GM21786 (cell line): Measurements from ENCODE around the gene SLCO4A1.

Source experiments
- ATAC-seq: cut with Tn5 transposase; IDR thresholded peaks from one replicate; pipeline ENCODE4 v1.9.1; 2021; ENCODE audit not compliant: unreplicated experiment

SLCO4A1 gene

DNA sequence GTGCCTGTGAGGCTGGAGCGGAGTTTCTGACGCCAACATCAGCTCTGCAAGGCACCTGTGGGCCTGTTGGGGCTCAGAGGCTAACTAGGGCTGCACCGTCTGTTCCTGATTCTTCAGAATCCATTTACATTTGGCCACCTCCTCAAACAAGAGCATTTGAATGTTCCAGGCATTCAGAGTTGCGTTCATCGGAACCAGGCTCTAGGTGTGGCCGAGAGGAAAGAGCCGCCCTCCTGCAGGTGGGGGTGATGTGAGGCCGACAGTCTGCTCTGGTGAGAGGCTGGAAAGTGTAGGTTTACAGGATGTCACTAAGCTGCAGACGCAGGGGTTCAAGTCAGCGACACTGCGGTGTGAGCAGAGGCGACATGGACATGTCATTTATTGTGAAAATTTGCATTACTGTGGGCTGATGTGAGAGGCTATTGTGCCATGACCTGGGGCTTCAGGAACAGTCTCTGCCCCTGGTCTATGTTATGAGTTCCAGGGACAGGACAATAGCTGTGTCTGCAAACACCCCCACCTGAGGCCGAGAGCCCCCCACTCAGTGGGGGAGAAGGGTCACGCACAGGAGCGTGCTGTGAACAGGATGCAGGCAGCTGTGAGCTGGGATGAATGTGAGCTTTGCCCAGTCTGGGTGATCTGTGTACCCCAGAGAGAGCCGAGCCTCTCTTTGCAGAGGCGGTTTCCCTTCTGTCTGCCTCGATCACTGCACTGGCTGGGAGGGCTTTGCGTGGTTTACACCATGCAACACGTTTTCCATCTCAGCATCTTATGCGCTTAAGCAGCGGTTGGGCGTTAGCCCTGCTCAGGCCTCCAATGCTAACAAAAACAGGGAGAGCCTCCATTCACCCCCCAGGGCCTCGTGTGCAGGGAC, 21.1 kb downstream of the SLCO4A1 start:
- ATAC-seq, result no peak

DNA sequence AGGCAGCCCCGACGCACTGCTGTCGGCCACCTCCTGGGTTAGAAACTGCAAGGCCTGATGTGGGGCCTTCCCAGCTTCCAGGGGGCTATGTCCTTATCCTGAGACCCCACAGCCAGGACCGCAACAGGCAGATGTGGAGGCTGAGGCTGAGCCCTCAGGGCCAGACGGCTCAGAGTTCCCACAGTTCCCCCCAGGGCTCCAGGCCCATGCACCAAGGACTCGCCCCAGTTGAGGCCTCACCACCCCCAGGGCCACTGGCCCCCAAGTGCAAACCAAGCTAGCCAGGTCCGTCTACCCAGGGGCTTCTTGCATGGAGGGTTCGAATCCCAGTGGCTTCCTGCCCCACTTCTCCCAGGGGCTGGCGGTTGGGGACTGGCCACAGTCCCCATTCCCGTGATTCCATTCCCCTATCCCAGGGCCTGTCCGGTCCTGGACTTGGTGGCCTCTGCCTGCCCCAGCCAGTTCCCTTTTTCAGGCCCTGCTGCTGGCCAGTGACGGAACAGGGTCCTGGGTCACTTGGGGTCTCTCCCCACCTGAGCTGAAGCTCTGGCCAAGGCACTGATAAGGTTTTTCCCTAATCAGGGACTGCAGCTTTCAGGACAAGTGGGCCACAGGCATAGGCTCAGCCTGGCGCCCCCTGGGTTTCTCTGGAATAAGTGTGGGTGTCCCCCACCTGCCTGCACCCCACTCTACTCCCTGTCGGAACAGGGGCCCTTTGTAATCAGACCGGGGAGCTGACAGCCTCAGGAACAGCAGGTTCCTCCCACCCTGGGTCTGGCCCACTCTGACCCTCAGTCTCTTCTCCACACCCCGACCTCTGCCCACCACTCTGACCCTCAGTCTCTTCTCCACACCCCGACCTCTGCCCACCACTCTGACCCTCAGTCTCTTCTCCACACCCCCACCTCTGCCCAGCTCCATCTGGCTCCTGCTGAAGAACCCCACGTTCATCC, 22.0 kb downstream of the SLCO4A1 start:
- no peak for ATAC-seq

DNA sequence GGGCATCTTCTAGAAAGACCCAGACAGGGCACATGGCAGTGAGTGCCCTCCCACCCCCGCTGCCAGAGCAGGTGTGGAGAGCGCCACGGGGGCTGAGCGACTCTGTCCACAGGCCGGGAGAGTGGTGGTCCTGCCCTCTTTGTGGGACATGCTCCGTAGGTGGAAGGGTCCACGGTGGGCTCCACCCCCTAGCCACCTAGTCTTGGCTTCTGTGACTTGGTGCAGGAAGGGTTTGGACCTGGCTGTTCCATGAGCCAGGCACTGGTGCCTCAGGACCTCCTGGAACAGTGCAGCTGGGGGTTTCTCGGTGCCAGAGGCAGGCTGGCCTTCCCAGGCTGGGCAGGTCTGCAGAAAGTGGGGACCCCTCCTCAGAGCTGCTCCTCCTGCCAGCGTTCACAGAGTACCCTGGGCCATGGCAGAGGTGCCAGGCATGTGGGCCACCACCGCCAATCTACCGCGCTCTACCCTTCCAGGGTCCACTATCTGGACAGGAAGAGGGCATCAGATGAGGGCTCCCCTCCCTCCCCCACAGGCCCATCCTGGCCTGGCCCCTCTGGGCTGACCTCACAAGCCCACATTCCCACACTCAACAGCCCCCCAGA, 23.0 kb downstream of the SLCO4A1 start:
- no peak for ATAC-seq

DNA sequence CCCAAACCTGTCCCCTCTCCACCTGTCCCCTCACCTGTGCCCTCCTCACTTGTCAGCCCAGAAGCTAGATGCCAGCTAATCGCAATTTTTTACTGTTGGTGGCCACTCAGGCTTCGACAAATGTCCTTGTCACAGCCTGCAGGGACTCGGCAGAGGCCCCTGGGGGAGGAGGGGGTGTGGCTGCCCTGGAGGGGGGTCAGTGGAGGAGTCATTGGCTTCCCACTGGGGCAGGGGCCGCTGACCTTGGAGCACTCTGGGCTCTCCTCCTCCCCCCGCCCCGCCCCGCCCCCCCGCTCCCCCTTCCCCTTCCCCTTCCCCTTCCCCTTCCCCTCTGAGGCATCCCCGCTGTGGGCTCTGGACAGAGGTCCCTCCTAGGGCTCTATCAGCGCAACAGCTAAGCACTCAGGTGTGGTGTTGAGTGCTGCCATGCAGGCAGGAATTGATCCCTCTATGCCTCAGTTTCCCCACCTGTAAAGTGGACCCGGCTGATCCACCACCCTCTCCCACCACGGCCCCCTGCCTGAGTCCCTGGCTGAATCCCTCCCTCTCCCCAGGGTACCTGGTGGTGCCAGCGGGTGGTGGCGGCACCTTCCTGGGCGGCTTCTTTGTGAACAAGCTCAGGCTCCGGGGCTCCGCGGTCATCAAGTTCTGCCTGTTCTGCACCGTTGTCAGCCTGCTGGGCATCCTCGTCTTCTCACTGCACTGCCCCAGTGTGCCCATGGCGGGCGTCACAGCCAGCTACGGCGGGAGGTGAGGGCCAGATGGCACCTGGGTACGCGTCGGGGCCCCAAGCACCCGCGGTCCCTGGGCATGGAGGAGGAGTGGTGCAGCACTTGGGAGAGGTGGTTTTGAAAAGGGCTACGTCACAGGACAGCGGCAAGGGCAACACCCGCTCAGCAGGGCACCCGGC, 23.8 kb downstream of the SLCO4A1 start:
- no peak for ATAC-seq

DNA sequence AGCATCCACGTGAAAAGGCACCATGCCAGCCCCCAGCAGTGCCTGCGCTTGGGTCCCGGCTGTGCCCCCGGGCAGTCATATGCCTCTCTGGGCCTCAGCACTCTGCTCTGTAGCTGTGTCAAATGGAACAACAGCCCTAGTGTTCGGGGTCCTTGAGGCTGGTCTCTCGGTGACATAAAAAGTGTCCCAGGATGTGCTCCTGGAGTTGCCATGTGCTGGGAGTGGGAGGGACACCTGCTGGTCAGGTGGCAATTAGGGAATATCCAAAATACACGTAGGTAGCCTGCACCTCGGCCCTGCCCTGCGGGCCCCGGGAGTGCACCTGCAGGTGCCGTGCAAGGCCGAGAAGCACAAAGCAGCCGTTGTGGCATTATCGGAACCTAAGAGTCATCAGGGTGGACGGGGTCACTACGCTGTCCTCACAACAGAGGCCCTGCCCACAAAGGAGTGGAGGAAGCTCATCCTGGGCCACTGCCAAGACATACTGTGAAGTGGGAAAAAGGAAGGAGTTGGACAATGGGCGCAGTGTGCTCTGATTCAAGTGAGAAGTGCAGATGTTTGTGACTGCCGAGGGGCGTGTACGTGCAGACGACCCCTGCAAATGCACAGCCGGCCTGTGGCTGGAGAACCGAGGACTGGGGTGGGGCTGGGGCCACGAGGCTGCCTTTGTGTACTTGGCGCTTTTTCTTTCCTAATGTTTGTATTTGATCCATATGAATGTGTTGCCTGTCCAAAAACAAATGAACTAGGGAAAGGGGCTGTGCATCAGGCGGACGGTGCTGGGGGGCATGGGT, 24.6 kb downstream of the SLCO4A1 start:
- ATAC-seq, result no peak

DNA sequence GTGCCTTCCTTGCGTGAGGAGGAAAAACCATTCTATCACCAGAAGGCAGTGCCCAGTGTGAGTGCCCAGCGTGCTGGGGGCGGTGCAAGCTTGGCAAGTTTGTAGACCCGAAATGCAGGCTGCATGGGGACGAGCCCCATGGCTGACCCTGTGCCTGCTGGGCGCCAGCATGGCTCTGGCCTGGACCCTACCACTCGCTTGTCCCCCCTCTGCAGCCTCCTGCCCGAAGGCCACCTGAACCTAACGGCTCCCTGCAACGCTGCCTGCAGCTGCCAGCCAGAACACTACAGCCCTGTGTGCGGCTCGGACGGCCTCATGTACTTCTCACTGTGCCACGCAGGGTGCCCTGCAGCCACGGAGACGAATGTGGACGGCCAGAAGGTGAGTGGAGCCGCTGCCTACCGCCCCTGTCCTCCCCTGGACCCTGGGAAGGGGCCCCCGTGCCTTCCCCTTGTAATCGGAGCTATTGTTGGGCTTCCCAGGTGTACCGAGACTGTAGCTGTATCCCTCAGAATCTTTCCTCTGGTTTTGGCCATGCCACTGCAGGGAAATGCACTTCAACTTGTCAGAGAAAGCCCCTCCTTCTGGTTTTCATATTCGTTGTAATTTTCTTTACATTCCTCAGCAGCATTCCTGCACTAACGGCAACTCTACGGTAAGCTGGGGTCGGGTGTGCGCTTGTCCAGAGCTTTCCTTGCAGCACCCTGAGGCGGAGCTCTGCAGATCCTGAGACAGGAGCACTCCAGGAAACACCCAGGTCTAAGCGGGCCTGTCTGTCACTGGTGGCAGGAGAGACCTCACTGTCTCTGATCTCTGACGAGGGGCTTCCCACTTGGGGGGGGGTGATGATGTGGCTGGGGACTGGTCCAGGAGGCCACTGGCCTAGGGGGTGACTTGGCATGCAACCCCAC, 25.5 kb downstream of the SLCO4A1 start:
- no peak for ATAC-seq

DNA sequence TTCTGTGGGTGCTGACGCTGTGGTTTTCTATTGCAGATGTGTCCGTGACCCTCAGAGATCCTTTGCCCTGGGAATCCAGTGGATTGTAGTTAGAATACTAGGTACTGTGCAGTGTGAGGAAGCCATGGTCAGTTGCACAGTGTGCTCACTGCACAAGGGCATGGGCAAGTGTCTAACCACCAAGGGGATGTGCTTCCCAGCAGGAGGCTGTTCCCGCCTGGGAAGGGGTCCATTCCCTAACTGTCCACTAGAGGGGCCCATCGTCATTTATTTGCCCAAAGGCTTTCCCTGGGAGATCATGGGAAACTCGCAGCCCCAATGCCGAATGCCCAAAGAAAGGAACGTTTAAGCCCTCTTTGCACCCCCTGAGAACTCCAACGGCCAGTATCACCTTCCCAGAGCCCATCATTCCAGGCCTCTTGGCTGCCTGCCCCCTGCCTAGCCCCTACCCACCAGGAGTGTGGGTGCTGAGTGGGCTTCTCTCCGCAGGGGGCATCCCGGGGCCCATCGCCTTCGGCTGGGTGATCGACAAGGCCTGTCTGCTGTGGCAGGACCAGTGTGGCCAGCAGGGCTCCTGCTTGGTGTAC, 26.2 kb downstream of the SLCO4A1 start:
- ATAC-seq, result no peak

DNA sequence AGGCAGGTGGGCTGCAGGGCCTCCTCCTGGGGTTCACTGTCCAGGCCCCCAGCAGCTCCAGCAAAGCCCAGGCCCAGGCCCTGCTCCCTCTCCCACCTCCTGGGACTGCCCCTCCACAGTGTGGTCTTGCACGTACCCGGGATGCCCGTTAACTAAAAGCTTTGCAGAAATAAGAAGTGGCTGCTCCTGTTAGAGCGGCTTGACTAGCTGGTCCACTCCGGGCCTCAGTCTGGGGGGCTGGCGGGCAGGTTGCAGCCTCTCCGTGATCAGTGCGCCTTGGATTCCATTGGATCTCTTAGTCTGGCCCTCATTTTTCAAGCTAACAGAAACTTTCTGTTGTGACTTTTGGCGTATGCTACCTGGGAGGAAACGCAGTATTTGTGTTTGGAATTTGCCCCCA, 26.9 kb downstream of the SLCO4A1 start:
- no peak for ATAC-seq

DNA sequence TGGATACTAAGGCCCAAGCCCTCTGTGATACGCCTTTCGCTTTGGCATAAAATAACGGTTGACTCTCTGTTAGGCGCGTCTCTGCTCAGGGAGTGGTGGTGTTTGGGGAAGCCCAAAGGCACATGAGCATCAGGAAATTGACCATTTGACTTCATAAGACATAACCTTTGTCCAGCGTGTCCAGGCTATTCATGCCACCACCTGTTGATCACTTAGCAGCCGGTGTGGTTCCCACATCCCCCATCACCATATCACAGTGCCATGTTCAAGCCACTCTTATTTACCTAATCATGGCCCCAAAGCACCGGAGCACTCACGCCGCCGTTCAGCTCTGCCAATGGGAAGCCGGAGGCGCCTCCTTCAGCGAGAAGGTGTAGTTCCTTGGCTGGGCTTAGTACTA, 27.9 kb downstream of the SLCO4A1 start:
- ATAC-seq, result no peak

DNA sequence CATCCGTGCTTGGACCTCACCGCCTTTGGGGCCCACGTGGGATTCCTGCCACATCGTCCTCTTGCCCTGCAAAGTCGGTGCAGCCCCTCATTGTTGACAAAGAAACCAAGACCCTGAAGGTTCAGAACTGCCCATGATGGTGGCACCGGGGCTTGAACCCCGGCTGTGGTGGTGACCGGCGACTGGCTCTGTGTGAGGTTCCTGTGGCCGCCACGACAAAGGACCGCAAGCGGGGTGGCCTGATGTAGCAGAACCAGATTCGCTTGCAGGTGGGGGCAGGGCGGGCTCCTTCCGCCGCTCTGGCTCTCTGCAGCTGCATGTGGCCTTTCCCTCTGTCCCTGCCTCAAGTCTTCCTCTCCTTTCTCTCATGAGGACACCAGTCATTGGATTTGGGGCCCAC, 28.7 kb downstream of the SLCO4A1 start:
- no peak for ATAC-seq

DNA sequence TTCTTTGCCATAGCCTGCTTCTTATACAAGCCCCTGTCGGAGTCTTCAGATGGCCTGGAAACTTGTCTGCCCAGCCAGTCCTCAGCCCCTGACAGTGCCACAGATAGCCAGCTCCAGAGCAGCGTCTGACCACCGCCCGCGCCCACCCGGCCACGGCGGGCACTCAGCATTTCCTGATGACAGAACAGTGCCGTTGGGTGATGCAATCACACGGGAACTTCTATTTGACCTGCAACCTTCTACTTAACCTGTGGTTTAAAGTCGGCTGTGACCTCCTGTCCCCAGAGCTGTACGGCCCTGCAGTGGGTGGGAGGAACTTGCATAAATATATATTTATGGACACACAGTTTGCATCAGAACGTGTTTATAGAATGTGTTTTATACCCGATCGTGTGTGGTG, 29.5 kb downstream of the SLCO4A1 start:
- ATAC-seq, result no peak

DNA sequence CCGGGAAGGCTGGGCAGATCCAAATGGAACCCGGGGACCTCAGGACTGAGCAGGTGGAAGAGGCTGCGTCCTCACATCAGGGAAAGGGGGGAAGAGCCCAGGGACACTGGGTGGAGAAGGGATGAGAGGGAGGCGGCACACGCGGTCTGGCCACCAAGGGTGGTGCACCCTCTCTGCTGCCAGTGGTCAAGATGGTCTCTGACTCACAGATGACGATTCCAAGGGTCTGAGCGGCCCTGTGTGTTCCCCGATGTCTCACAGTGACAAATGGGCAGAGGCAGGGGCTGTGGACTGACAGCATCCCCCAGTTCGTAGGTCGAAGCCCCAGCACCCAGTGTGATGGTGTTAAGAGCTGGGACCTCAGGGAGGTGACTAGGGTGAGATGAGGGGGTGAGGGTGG, 32.1 kb downstream of the SLCO4A1 start:
- ATAC-seq, result no peak

DNA sequence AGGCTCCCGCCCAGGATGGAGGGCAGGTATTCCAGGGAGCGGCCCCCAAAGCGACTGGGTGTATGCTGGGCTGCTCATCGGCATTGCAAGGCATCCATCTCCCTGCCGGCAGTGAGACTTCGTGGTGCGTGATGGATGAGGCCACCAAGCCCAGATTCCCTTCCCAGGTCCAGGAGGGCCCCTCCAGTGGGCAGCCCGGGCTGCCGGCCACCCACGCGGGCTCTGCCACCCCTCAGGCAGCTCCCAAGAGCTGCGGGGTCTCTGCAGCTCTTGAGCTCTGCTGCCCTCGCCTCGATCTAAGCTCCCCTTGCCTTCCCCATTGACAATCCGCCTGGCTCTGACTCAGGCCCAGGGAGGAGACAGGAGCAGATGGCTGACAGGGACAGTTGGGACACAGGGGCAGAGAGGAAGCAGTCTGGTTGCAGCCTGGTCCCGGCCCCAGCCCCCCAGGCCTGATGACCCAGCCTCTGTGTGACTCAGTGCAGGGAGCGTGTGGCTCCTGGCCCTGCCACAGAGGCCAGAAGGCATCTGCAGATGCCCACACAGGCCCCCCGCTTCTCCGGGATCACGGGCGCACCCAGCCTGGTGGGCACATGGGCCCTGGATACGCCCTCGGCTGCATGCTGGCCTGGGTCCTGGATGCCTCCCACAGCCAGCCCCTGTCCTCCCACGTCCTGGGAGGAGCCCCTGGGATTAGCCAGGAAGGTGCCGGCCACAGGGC, 33.0 kb downstream of the SLCO4A1 start:
- ATAC-seq, result no peak

DNA sequence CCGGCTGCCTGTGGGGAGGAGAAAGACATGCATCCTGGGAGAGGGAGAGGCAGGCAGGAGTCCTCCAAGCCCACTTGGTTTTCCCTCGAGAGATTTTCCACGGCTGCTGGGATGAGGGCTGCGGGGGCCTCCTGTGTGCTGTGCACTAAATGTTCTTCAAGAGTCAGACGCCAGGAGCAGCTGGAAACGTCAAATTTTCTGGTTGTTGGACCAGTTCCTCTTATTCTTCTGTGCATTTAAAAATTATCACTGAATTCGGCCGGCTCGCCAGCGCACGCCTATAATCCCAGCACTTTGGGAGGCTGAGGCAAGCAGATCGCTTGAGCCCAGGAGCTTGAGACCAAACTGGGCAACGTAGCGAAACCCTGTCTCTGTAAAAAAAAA, 33.6 kb downstream of the SLCO4A1 start:
- no peak for ATAC-seq

DNA sequence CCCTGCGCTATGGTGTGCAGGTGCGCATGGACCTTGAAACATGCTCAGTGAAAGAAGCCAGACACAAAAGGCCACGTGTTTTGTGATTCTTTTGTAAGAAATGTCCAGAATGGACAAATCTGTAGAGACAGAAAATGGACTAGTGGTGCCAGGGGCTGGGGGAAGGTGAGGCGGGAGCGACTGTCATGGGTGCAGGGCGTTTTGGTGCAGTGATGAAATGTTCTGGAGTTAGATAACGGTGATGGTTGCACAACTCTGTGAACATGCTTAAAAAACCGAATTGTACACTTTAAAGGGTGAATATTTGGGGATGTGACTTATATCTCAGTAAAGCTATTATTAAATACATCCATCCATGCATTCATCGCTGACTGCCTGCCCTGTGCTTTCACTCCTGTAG, 34.7 kb downstream of the SLCO4A1 start:
- ATAC-seq, result no peak

DNA sequence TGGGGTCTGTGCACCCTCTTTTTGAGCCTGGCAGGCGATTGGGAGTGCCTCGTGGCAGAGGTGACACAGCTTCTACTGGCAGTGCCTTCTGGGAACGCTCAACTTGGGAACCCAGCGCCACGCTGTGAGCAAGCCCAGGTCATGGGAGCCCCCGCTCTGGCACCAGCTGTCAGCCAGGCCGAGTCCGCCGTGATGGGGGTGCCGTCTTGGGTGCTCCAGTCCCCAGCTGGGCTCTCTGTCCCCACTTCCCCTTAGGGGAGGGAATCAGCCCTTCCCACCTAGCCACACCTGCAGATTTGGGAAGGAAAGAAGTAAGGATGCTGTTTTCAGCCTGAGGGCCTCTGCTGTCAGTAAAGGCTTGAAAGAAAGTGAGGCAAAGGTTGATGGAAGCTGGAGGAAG, 35.4 kb downstream of the SLCO4A1 start:
- no peak for ATAC-seq

DNA sequence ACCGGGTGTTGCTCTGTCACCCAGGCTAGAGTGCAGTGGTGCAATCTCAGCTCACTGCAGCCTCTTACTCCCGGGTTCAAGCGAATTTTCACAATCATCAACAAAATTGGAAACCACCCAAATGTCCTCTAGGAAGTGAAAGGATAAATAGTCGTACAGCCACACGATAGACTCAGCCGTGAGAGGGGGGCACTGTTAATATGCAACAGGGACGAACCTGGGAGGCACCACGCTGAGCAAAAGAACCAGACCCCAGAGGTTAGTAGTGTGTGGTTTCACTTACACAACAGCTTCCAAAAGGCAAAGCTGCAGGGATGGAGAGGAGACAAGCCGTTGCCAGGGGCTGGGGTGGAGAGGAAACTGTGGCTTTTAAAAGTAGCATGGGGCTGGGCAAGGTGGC, 36.2 kb downstream of the SLCO4A1 start:
- ATAC-seq, result no peak
